SKM-1 (cell line): ENCODE results near the gene CCDC47.
A peak's percentile ranks its signal among the peaks of the same experiment; 100 is the strongest.
"Not testable (repeated sequence)": the region's sequence is repeated elsewhere in the genome, so short reads cannot be mapped to it uniquely, and the experiment has no call there.

Source experiments
- DNase-seq: peaks from one replicate; lab custom pipeline; 2025; ENCODE audit not compliant: unreplicated experiment; lab: John Stamatoyannopoulos, UW

The CCDC47 gene

DNA sequence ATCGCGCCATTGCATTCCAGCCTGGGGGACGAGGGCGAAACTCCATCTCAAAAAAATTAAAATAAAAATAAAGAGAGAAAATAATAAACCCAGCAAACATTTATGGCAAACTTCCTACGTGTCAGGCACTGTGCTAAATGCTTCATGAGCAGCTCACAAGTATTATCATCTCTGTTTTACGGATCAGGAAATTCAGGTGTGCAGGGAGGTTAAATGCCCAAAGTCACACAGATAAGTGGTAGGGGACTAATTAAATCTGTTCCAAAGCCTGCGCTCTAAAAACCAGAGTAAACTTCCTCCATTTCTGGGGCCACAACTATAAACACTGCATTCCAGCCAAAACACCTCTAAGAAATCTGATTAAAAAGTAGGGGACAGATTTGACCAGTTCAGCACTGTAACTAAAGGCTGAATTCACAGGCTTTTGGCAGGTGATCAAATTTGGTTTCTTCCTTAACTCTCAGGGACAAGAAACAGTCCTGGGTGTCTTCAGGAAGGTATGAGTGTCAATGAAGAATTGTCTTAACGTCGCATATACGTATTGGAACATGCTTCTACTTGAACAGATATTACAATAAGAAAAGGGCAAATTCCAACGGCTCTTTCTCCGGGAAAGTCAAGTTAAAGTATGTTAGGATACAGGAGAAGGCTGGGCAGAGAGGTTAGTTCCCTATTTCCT lies 32.8 kb downstream of the CCDC47 start:
- DNase-seq: no peak

DNA sequence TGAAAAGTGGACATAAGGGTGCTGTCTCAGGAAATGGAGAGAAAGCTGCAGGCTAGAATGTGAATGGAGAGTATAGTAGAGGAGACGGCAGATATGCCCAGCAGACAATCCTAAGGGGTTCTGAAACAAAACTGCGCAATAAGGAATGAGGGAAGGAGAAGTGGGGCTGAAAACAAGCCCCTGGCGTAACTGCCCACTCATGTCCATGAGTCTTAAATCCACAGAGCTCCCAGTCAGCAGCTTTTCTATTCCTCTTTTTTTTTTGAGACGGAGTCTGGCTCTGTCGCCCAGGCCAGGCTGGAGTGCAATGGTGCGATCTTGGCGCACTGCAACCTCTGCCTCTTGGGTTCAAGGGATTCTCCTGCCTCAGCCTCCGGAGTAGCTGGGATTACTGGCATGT lies 37.7 kb downstream of the CCDC47 start:
- DNase-seq: no peak

- DNase-seq: no peak
Observed at GRCh38 chr17:63722403-63722802, 51.0 kb downstream of the CCDC47 start.

DNA sequence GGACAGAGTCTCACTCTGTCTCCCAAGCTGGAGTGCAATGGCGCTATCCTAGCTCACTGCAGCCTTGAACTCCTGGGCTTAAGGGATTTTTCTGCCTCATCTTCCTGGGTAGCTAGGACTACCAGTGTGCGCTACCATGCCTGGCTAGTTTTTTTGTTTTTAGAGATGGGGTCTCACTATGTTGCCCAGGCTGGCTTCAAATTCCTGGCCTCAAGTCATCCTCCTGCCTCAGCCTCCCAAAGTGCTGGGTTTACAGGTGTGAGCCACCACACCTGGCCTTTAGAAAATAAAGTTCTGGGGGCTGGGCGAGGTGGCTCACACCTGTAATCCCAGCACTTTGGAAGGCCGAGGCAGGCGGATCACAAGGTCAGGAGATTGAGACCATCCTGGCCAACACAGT lies 53.2 kb downstream of the CCDC47 start:
- not testable (repeated sequence) for DNase-seq

DNA sequence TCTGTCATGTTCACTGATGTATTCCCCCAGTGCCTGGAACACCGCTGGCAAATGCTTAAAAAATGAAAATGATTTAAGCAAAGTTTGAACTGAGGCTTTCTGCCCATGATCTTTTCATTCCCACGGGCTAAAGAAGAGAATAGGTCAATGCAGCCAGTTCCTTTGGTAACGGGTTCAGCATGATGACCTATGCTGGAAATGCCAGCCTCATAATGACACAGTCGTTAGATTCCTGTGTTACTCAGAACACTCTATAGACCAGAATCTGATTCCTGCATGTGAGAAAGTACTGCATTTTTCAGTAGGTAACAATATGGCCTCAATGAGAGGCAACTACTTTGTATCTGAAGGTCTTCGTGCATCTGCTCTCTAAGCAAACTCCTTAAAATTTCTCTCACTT lies 54.4 kb downstream of the CCDC47 start:
- no peak for DNase-seq

- no peak for DNase-seq
Observed at GRCh38 chr17:63716426-63716825, 57.0 kb downstream of the CCDC47 start.

- no peak for DNase-seq
Observed at GRCh38 chr17:63714550-63715277, 58.7 kb downstream of the CCDC47 start.

DNA sequence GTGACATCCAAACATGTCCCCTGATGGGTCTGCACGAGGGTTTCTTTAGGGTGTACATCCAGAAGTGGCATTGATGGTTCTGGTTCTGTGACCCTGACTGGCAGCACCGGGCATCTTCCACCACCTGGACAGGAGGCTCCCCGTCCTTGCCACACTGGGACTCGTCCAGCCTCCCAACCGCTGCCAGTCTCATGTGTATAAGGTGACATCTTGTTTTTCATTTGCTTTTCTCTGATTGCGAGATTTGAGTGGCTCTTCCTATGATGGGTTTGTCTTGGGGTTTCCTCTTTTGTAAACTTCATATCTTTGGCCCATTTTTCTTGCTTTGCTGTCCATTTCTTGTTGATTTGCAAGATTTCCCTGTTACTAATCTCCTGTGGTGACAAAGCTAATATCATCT lies 64.3 kb downstream of the CCDC47 start:
- no peak for DNase-seq

DNA sequence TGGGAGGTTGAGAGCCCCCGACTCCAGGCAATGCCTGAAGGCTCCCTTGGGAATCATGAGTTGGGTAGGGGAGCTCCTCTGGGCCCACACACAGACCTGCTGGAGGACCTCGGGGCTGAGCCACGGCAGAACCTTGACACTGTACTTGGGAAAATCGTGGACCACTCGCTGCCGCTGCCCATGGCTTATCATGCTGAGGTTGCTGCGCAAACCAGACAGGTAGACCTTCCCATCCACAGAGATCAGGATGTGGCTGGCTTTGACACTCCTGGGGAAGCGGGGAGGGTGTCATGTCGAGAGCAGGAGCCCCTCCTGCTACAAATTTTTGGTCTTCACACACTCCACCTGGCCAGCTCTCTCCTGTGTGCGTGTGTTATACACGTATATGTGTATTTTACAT lies 66.2 kb downstream of the CCDC47 start:
- no peak for DNase-seq

DNA sequence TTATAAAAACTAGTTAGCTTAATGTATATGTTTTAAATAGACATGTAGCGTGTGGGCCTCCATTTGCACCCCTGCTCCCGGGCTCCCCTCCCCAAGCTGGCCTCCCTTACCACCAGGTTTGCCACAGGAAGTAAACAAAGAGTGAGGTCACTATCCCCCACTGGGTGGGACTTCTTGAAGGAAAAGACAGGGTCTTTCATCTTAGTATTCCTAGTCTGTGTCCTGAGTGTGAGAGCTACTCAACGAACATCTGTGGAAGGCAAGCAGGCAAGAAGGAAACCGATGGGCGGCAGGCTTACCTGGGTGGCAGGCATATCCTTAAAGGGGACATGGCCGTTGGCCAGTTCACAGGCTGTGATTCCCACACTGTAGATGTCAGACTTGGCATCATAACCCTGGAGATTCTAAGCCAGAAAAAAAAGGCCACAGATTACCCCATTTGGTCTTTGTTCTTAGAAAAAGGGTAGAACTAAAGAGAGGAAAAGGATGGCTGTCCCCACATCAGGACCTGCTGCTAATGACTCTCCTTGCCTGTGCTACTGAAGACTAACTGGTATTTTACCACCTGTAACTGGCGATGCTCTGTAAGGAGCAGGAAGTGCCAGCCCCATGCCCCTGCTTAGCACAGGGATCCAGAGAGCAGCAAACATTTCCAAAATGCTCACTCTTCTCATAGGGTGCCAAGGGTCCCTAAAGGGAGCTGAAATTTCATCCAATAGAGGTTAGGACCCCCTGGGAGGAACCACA lies 66.9 kb downstream of the CCDC47 start:
- DNase-seq: no peak

DNA sequence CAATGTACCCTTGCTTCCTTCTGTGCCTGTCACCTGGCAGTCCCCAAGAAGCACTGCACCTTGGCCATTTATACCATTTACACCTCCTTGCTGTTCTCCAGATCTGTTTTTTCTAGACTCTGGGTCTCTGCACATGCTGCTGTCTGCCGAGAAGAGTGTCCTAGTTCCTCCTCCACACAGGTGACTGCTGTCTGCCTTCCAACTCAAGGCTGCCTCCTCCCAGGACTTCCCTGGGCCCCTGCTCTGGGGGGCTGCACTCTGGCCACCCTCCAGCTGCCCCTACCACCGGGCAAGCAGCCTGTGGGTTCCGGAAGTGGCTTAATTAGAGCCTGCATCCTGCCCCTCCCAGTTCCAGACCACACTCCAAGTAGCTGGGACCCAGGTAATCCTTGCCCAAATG lies 67.7 kb downstream of the CCDC47 start:
- no peak for DNase-seq

DNA sequence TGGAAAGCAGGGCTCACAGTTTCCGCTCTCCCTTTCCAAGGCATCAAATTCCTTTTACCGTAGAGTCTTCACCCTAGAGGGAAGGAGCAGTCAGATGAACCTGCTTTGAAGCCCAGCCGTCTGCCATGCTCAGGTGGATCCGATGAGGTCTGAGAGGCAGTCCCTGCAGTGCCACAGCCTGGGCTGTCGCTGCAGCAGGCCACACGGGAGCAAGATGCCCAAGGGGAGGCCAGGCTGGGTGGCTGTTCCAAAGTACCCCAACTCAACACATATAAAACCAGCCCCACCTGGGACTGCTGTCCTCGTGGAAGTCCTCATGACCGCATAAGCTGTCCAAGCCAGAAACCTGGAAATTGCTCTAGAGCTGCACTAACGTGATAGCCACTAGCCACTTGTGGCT lies 68.6 kb downstream of the CCDC47 start:
- no peak for DNase-seq

- no peak for DNase-seq
Observed at GRCh38 chr17:63704259-63704576, 69.2 kb downstream of the CCDC47 start.

- DNase-seq: no peak
Observed at GRCh38 chr17:63703556-63704258, 69.7 kb downstream of the CCDC47 start.

GRCh38 chr17:63703029-63703428 lies 70.4 kb downstream of the CCDC47 start:
- no peak for DNase-seq

GRCh38 chr17:63702721-63703015 lies 70.7 kb downstream of the CCDC47 start:
- no peak for DNase-seq

DNA sequence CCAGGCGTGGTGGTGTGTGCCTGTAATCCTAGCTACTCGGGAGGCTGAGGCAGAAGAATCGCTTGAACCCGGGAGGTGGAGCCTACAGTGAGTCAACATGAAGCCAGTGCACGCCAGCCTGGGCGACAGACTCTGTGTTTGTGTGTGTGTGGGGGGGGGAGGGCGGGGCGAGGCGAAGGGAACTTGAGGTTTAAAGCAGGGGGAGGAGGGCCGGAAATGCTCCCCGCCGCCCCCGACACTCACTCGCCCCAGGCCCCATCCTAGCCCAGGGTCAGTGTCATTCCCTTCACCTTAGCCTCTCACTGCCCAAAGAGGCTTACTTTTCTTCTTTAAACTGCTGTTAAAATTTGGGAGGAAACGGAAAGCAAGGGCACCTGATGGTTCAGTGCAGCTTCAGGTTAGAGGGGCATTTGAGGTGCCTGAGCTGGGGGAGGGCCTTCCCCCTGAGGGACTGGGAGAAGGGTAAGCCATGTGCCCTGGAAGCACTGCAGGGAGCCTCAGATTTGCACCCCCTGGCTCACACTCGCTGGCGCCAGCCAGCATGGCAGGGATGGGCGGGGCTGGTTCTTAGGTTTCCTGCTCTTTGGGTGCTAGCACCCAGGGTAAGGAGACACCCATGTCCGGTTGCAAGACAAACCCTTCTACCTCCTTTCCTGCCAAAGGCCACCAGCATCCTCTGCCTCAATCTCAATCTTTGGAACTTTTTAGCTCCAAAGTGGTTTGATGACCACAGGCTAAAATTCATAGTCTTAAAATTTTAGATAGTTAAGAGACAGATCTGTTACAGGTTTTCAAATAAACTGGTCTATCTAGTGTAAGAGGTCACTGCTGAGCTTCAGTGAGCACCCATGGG lies 71.3 kb downstream of the CCDC47 start:
- DNase-seq: peak; percentile 30

DNA sequence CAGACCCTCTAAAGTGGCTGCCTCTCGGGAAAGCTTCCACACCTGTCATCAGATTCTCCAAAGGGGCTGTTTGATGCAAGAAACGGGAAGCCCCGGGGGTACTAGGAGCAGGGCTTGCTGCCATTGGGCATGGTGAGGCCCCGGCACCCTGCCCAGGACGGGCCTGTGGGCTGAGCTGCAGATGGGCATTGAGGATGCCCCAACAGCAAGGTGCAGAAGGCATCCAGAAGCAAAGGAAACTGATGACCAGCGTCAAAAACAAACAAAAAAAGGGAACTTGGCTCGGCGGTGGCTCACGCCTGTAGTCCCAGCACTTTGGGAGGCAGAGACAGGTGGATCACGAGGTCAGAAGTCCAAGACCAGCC lies 72.0 kb downstream of the CCDC47 start:
- DNase-seq: no peak

GRCh38 chr17:63700528-63701455 lies 72.6 kb downstream of the CCDC47 start:
- no peak for DNase-seq
